Breast epithelium (tissue), 3 donors: ENCODE measurements around the gene MBNL3.

Experiments used
- CTCF ChIP-seq, 3 donors: fragments of 450-650 bp; IDR thresholded peaks; one replicate each; pipeline ENCODE4 v1.5.1; 2016 to 2017; ENCODE audit warnings: antibody characterized with exemption in 3 of 3, mild to moderate bottlenecking in 3 of 3, moderate library complexity in 3 of 3
- POLR2A ChIP-seq: fragments of 450-650 bp; IDR thresholded peaks from one replicate; pipeline ENCODE4 v1.6.1; 2016; ENCODE audit warnings: antibody characterized with exemption, mild to moderate bottlenecking, moderate library complexity

DNA sequence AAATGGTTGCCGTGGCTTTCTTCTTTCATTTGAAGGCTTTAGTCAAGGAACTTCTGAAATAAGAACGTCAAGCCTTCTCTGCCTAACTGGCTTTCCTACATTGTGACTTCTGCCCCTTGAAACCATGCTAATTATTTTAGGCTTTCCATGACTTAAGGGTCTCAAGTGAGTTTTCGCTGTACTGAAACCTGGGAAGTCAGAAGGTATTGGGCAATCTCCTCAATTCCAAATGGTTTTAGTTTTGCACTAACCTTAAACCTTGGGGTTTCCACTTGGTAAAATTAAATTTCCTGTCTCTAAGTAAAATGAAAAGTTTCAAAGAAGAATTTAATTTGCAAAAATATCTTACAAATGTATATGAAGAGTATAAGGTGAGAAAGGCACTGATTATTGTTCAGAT, 73.8 kb downstream of the MBNL3 start:
- TF ChIP-seq POLR2A, result no peak
- TF ChIP-seq CTCF (IDR thresholded peaks at IDR 0.05), result no peak
